GM18867 (cell line): Measurements from ENCODE around the gene ZFP91.

Experiments used
- ATAC-seq: cut with Tn5 transposase; IDR thresholded peaks from one replicate; pipeline ENCODE4 v1.9.1; 2021; ENCODE audit warnings: mild to moderate bottlenecking, moderate library complexity; ENCODE audit not compliant: unreplicated experiment

ZFP91 gene

GRCh38 chr11:58626934-58627483 lies 48.1 kb downstream of the ZFP91 start:
- no peak for ATAC-seq

GRCh38 chr11:58628446-58628845 lies 49.6 kb downstream of the ZFP91 start:
- no peak for ATAC-seq

GRCh38 chr11:58629857-58630256 lies 51.0 kb downstream of the ZFP91 start:
- no peak for ATAC-seq

DNA sequence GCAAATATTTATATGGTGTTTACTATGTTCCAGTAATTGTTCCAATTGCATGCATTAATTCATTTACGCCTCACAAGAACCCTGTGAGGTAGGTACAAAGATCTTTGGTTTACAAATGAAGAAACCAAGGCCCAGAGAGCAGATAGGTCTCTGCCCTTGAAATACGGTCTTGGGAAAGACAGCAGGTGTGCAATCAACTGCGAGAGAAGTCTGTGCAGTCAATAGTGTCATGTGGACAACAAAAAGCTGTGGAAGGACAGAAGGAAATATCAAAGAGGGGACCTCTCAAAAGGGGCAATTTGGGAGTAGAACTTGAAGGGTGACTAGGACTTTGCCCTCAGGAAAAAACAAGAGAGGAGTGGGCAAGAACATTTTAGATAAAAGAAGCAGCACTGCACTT lies 52.5 kb downstream of the ZFP91 start:
- ATAC-seq = no peak

DNA sequence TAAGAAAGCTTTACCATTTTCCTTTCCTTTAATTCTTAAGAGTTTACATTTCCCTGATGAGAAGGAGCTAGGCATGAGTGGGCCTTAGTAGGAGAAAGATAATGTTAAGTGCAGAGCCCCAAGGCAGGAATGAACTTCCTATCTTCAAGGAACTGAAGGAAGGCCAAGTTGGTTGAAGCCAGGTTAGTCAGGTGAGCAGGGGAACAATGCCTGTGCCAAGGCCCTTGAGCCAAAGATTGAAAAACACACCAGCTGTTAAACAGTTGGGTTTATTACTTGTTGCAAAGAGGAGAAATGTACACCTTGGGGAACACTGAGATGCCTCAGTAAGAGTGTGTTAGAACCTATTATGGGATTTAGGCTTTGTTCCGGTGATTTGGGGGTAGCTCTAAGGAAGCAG lies 53.6 kb downstream of the ZFP91 start:
- no peak for ATAC-seq

DNA sequence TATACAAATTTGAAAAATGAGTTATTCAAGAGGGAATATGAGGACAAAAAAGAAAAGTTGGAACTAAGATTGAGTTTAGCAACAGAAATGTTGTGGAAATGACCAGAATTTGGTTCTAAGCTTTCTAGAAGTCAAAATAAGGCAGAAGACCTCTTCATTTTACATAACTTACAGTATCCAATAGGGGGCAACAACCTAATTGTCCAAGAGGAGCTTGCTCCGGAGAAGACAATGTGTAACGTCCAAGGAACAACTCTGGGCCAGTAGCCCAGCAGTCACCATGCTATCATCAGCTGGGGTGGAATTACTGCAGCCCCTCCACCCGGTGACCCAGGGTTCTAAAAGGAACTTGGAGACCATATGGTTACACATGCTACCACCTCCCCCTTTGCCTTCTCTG lies 57.7 kb downstream of the ZFP91 start:
- no peak for ATAC-seq

GRCh38 chr11:58637371-58637770 lies 58.5 kb downstream of the ZFP91 start:
- ATAC-seq = no peak

DNA sequence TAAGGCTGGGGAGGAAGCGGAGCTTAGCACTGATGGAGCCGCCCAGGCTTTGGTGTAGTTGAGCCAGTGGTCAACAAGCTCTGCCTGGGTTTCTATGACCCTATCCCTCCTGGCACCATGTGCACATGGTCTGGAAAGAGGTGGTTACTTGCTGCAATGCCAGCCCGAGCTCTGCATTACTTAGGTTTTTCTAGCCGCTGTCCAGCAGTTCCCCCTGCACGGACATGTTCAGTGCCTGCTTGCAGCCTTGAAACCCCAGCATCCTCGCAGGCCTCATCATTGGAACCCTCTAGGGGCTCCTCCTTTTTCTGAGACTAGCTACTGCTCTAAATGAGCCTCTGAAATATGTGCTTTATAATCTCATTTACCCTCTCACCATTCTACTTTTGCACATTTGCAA lies 60.2 kb downstream of the ZFP91 start:
- no peak for ATAC-seq

DNA sequence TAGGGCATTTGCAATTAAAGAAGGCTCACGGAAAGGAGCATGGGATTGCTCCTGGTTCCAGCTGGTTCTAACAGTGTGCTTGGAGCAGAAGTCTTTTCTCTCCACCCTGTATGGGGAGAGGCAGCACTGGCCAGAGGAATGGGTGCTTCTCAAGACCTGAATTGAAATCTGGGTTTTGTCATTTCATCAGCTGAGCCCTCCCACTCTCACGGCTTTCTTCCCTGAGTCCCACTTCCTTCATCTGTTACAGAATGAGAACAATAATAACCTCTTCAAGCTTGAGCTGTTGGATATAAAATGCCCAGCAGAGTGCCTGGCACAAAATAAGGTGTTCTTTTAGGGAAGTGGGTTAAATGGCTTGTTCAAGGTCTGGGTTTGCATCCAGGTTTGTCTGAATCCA lies 60.8 kb downstream of the ZFP91 start:
- no peak for ATAC-seq

- ATAC-seq = no peak
Measured at GRCh38 chr11:58640386-58641023, 61.6 kb downstream of the ZFP91 start.

DNA sequence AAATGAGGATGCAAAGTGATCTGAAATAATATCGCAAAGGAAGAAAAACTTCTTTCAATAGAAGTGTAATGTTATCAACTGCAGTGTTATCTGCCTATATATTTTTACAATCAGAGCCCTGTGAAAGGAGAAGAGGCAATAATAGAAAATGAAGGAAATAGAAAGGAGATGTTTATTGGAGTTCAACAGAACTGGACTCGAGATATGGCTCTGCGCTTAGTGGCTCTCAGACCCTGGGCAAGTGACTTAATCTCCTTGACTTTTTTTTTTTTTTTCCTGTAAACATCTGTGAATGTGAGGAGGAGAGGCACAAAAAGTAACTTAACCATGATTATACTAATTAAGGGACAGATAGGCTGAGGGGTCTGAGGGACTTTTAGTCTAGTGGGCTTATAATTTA lies 62.5 kb downstream of the ZFP91 start:
- ATAC-seq = no peak

GRCh38 chr11:58641803-58642581 lies 63.1 kb downstream of the ZFP91 start:
- no peak for ATAC-seq

DNA sequence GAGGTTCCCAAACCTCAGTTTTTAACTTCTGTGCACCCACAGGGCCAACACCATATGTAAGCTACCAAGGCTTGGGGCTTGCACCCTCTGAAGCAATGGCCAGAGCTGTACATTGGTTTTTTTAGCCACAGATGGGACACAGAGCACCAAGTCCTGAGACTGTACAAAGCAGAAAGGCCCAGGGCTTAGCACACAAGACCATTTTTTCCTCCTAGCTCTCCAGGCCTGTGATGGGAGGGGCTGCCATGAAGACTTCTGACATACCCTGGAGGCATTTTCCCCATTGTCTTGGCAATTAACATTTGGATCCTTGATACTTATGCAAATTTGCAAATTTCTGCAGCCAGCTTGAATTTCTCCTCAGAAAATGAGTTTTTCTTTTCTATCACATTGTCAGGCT lies 67.0 kb downstream of the ZFP91 start:
- no peak for ATAC-seq

GRCh38 chr11:58647141-58647699 lies 68.4 kb downstream of the ZFP91 start:
- peak; percentile 85 for ATAC-seq

GRCh38 chr11:58647866-58648265 lies 69.0 kb downstream of the ZFP91 start:
- ATAC-seq = no peak

DNA sequence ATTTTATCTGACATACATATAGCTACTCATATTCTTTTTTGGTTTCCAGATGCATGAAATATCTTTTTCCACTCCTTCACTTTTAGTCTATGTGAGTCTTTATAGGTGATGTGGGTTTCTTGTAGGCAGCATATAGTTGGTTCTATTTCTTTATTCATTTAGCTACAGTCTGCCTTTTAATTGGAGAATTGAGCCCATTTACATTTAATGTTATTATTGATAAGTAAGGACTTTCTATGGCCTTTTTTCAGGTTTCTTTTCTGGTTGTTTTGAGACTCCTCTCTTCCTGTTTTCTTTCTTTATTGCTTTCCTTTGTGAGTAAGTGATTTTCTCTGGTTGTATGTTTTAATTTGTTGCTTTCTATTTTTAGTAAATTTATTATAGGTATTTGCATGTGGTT lies 70.8 kb downstream of the ZFP91 start:
- no peak for ATAC-seq

- ATAC-seq = no peak
Measured at GRCh38 chr11:58650496-58650895, 71.6 kb downstream of the ZFP91 start.

GRCh38 chr11:58652726-58653280 lies 73.9 kb downstream of the ZFP91 start:
- no peak for ATAC-seq

DNA sequence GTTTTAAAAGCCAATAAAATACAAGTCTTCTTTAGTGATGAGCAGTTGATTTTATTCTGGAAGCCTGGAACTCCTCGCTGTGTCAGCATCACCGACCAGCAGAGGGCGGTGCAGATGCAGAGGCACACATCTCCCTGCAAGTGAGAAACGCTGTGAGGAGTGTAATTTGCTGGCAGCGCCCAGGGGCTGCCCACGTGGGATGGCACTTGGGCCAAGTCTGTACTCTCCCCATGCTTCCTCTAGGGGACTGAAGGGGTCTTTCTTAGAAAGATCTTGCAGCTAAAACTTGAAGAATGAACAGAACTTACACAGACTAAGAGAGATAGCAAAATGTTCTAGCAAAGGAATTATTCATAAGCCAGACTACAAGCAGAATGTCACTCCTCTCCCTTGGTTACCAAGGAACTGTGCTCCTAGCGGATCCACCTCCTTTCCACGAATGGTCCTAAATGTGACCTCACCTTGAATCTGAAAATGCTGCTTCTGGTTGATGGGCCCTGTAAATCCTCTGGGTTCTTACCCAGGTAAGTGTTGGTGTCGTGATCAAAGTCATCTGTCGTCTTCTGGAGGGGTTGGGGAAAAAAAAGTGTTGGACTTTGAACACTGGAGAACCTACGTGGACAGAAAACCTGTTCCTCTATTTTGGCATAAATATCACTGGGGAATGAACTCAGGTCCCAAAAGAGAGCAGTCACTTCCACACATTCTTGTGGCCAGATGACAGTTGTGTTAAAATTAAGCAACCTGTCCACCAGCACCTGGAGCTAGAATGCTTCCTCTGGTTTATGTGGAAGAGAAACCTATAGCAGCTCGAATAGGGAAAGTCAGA lies 75.4 kb downstream of the ZFP91 start:
- peak; percentile 96 for ATAC-seq

DNA sequence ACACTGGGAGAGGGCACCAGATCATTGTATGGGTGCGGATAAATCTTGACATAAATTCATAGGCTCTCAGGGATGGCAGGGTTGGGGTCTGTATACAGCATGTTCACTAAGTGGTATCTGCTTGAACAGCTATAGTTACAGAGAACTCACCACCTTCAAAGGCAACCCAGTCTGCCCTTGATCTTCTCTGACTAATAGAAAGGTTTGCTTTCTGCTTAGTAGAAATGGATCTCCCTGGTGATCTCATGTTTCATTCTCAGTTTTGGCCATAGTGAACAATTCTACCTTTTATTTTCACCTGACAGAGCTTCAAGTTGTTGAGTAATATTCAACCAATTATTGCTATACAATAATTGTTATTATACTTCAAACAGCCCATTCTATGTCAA lies 76.0 kb downstream of the ZFP91 start:
- peak; percentile 45 for ATAC-seq

DNA sequence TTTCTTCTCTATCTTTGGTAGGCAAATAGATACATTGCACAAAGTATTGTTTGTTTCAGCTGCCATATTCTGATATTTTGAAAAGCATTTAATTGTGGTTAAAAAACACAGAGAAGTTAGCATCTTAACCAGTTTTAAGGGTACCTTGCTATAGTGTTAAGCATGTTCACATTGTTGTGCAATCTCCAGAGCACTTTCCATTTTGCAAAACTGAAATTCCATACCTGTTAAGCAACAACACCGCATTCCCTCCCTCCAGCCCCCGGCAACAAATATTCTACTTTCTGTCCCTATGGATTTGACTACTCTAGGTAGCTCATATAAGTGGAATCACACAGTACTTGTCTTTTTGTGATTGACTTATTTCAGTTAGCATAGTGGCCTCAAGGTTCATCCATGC lies 77.5 kb downstream of the ZFP91 start:
- ATAC-seq = no peak
